GM21381 (cell line): ENCODE measurements around the gene PNMA8A.
"Not testable (repeated sequence)": the region's sequence is repeated elsewhere in the genome, so short reads cannot be mapped to it uniquely, and the experiment has no call there.

Experiments
- ATAC-seq: cut with Tn5 transposase; IDR thresholded peaks from one replicate; pipeline ENCODE4 v1.9.1; 2021; ENCODE audit warnings: mild to moderate bottlenecking, moderate library complexity; ENCODE audit not compliant: unreplicated experiment

PNMA8A gene

DNA sequence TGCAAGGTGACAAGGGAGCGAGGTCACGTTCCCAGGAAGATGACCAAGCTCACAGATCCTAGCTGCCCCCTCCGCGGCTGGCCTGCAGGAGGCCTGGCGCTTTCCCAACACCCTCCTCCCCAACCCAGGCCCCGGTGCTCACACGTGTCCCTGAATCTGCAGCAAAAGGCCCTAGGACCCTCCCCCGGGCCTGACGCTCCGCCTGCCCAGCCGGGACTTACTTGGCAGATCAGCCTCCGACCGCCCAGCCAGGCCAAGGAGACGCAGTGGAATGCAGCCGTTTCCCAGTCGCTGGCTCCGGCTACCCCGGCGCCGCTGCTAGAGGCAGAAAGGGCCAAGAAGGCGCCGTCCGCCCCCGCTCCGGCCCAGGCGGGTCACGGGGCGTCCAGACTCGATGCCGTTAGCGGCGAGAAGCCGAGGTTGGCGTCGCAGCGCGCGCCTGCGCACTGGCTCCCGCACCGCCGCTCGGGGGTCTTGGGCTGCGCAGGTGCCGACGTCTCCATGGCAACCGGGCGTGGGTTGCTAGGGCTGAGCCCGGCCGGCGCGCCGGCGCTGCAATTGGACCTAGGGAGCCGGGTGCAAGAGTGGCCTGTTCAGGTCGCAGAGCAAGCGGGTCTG, at the start of gene PNMA8A:
Gene PNMA8A, minus strand, starts transcription at position 448 of the 618 bp plus-strand sequence. CDS start 528 bp downstream, outside the sequence.
- ATAC-seq, result no peak

DNA sequence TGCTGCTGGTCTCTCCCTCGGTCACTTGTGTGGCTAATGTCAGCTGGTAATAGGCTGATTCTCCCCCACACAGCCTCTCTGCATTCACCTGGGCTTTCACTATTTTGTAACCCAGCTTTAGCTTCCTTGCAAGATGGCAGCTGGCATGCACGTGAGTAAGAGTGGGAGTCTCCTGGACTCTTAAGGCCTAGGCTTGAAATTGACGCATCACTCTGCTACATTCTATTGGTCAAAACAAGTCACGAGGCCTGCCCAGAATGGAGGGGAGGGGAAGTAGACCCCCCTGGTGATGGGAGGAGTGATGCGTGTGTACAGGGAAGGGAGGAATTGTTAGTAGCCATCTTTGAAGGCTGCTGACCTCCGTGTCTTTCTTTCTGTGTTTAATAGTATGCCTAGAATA, 49.3 kb upstream of the PNMA8A start:
- ATAC-seq, result no peak

GRCh38 chr19:46517471-46517870, 46.1 kb upstream of the PNMA8A start:
- no peak for ATAC-seq

DNA sequence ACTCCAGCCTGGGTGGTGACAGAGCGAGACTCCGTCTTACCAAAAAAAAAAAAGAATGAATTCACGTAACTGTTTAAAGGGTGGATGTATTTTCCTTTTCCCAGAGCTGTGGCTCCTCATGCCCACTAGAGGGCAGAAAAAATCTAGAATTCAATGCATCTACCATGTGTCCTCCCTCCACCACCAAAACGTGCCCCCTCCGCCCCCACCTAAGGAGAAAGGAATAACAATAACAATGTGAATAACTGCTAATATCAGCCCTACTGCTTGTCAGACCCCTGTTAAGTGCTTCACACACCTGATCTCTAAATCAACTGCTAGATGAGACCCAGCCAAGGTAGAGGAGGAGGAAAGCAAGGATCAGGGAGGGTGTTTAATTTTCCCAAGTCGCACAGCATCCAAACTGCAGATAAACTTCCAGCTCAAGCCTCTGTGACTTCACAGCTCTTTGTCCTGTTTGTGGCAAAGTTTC, 44.6 kb upstream of the PNMA8A start:
- ATAC-seq, result no peak

DNA sequence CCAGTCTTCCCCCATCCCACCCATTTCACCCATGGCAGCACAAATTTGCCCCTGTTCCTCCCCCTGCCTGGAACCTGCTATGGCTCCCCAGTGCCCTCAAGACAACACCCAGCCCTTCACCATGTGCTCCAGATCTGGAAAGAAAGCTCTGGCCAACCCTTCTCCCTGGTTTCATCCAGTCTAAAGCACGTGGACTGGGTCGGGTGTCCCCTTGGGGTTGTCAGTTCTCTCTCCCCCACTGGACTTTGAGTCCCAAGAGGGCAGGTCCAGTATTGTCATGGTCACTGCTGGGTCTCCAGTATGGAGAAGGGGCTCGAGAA, 43.9 kb upstream of the PNMA8A start:
- no peak for ATAC-seq

- no peak for ATAC-seq
Measured at GRCh38 chr19:46514589-46515289, 43.4 kb upstream of the PNMA8A start.

GRCh38 chr19:46513461-46514236, 42.3 kb upstream of the PNMA8A start:
- no peak for ATAC-seq

DNA sequence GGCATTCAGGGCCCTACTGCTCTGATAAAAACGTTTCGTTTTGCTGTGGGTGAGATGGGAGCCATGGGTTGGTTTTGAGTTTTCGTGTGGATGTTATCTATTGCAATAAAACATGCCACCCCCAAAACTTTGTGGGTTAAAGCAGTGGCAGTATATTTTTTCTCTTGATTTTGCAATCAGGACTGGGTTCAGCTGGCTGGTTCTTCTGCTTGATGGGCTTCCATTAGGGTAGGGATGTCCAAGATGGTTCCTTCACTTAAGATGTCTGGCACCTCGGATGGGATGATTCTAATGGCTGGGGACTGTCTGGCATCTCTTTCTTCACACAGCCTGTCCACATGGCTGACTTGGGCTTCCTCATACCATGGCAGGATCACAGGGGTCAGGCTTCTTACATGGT, 39.9 kb upstream of the PNMA8A start:
- ATAC-seq, result no peak

DNA sequence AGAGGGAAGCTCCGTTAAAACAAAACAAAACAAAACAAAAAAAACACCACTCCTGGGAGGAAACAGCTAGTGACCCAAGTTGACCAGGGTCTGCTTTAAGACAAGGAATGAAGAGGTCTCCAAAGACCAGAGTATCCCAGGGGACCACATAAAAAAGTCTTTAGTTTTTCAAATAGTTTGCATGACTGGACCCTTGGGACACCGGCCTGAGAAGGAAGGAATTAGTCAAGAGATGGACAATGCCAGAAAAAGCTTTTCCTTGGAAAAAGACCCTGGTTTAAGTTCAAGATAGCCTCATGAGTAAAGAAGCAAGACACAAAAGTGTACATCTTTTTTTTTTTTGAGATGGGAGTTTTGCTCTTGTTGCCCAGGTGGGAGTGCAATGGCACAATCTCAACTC, 36.8 kb upstream of the PNMA8A start:
- ATAC-seq, result no peak

DNA sequence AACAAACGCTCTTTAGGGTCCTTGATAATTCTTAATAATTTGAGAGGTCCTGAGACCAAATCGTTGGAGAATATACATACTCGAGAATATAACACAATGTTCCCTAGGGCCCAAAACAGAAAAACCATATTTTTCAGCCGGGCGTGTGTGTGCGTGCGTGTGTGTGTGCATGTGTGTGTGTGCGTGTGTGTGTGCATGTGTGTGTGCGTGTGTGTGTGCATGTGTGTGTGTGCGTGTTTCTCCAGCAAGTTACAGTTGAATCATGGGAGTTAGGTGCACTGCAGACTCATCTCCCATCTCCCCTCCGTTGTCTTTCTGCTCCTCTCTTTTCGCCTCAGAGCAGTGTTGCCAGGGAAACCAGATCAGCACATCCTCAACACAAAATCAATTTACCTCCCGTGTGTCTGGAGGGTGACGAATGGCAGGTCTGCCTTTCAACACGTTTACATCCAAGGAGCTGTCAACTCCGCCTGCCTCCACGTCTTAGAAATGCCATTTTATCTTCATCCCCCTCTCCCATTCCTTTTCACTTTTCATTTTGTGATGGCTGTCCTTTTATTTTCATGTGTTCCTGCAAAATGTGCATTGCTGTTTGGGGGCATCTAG, 32.6 kb upstream of the PNMA8A start:
- no peak for ATAC-seq

DNA sequence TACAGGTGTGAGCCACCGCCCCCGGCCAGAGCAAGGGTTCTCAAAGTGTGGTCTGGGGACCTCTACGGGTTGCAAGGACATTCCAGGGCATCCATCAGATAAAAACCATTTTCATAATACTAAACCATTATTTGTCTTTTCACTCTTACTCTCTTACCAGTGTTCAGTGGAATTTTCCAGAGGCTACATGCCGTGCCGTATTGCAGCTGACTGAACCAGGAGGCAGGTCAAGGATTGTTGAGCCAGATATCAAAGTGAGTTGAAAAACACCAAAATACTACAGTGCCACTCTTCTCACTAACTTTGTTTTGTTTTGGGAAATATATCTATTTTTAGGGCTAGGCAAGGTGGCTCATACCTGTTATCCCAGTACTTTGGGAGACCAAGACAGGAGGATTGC, 31.5 kb upstream of the PNMA8A start:
- no peak for ATAC-seq

DNA sequence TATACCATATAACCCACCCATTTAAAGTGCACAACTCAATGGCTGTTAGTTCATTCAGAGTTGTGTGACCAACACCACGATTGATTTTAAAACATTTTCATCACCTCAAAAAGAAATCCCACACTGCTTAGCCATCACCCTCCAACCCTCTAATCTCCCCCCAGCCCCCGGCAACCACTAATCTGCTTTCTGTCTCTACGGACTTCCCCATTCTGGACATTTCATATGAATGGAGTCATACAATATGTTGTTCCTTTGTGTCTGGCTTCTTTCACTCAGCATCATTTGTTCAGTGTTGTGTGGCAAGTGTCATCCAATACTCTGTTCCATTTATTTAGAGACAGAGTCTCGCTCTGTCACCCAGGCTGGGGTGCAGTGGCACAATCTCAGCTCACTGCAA, 28.3 kb upstream of the PNMA8A start:
- ATAC-seq, result no peak

- ATAC-seq, result no peak
Measured at GRCh38 chr19:46497773-46498172, 26.4 kb upstream of the PNMA8A start.

GRCh38 chr19:46496886-46497285, 25.5 kb upstream of the PNMA8A start:
- ATAC-seq, result not testable (repeated sequence)

GRCh38 chr19:46496304-46496703, 24.9 kb upstream of the PNMA8A start:
- ATAC-seq, result no peak

DNA sequence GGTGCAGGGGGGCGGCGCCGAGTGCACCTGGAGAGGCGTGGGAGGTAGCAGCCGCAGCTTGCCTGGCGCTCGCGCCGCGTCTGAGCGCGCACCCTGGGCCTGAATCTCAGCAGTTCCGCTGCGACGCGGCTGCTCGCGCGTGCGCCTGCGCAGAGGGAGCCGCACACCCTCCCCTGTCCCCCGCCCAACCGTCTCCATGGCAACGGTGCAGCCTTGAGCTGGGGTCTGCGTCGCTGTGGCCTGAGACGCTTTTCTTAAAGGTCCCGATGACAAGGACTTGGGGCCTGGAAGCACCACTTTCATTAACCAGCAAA, 24.4 kb upstream of the PNMA8A start, which contains the start of gene PNMA8B:
Gene PNMA8B, minus strand, starts transcription at position 82 of the 314 bp plus-strand sequence. CDS start 402 bp downstream, outside the sequence.
- no peak for ATAC-seq

- ATAC-seq, result no peak
Measured at GRCh38 chr19:46494941-46495785, 23.8 kb upstream of the PNMA8A start.

DNA sequence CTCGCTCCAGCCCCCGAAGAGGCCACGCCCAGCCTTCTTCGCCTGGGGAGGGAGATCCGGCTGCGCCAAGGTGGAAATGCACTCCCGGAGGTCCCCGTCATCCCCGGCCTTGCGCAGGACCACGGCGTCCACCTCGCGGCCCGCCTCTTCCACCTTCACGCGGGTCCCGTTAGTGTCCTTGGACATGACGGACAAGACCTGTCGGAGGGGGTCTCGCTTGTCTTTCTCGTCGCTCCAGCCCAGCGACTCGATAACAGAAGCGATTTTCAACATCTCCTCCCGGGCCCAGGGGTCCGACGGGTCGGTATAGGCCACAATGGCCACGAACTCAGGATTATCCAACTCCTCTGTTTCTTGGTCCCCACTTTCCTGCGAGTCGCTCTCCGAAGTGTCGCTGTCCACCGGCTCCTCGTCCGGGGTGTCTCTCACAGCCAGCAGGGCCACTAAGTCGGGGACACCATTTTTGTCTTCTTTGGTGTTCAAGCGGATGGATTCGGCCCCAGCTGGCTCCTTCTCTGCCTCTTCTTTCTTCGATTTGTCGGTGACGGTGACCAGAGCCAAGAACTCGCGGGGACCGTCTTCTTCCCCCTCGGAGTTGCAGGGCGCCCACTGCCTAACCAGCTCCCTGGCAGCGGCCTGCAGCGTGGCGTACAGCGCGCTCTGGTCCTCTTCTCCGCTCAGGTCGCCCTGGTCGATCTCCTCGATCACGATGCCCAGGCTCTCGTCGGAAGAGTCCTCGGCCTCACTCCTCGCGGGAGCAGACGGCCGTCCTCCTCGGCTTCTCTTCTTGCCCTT, 23.0 kb upstream of the PNMA8A start:
- ATAC-seq, result no peak

DNA sequence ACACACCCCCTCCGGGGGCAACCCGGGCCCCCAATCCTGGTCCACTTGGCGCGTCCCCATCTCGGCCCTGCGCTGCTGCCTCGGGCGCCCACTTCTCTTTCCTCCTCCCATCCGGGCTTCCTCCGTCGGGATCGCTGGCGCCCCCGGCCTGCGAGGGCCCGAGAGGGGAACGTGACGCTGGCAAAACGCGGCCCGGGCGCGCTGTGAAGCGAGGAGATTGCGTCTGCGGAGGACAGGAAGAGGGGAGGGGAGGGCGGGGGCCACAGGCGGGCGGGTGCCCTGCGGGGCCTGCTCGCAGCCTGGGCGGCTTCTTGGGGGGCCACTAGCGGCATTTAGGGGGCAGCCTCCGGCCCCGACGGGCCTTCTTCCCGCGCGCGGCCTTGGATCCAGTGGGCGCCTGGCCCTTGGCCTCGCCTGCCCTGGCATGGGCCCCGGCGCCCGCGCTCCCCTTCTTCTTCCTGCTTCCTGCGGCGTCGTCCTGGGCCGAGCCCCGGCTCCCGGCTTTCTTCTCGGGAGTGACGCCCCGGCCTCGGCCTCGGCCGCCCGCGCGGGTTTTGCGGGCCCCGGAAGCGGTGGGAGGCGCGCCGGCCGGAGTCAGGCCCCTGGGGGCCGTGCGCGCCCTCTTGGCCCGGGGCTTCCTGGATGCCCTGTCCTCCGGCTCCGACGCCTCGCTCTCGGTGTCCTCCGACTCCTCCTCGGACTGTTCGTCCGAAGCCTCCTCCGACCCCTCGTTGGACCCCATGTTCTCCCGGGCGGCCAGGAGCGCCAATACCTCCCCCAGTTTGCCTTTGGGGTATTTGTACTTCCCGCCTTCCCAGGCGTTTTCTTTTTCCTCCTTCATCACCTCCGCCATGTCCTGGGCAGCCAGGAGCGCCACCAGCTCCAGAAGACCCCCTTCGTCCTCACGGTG, 22.1 kb upstream of the PNMA8A start:
- no peak for ATAC-seq
